IMR-90 (cell line): ENCODE measurements around the gene USP24. TPM values are rescaled to one million over a fixed set of nuclear protein-coding genes. Genes with fewer than 3 reads are reported as not detected.

ENCODE experiments used
- ATAC-seq: fragments of 200-7000 bp; cut with Tn5 transposase; 2 replicates; pipeline ENCODE4 v1.9.1; 2020; ENCODE audit warnings: low read depth, mild to moderate bottlenecking, moderate library complexity
- BruUV-seq: library from RNA; stranded (reverse); fragments of 400-500 nt; replicated peaks from 2 replicates; lab custom pipeline; 2021; lab: Mats Ljungman, UMichigan
- CTCF ChIA-PET: fragments of 300-600 bp; formaldehyde crosslinking; extraction: SDS; loops from one replicate; lab custom pipeline; 2021; ENCODE audit warnings: antibody characterized with exemption; lab: Yijun Ruan, JAX
- POLR2A ChIA-PET: fragments of 300-600 bp; sonication (Branson Sonifier 250); formaldehyde crosslinking; loops from one replicate; lab custom pipeline; 2022; ENCODE audit warnings: antibody characterized with exemption; ENCODE audit not compliant: unreplicated experiment; lab: Charles Lee
- DNase-seq: peaks from one replicate; pipeline ENCODE4 v3.0.0; 2013
- H2AFZ ChIP-seq: replicated peaks from 2 replicates; pipeline ENCODE3; 2013; ENCODE audit warnings: low read length, mild to moderate bottlenecking; ENCODE audit not compliant: poor library complexity
- H2AK5ac ChIP-seq: 2 replicates; pipeline ENCODE4 v1.6.1; 2013; ENCODE audit warnings: low read depth, low read length, inconsistent platforms
- H2AK9ac ChIP-seq: replicated peaks from 2 replicates; pipeline ENCODE3; 2013; ENCODE audit warnings: mild to moderate bottlenecking, low read depth, low read length, moderate library complexity; ENCODE audit not compliant: poor library complexity
- H2BK120ac ChIP-seq: 2 replicates; pipeline ENCODE4 v1.6.1; 2013; ENCODE audit warnings: low read depth, low read length, inconsistent platforms
- H2BK15ac ChIP-seq: 3 replicates; pipeline ENCODE4 v1.6.1; 2013; ENCODE audit warnings: low read depth, low read length, inconsistent platforms
- H2BK20ac ChIP-seq: 2 replicates; pipeline ENCODE4 v1.6.1; 2013; ENCODE audit warnings: low read depth, mild to moderate bottlenecking, inconsistent platforms, low read length, moderate library complexity
- H2BK5ac ChIP-seq: 2 replicates; pipeline ENCODE4 v1.6.1; 2013; ENCODE audit warnings: mild to moderate bottlenecking, low read depth, low read length, inconsistent platforms; ENCODE audit not compliant: poor library complexity, severe bottlenecking
- H3K14ac ChIP-seq: replicated peaks from 2 replicates; pipeline ENCODE4 v1.6.1; 2013; ENCODE audit warnings: low read depth, low read length, inconsistent platforms
- H3K18ac ChIP-seq: 2 replicates; pipeline ENCODE4 v1.6.1; 2013; ENCODE audit warnings: low read depth, low read length, control low read depth
- H3K23ac ChIP-seq: 2 replicates; pipeline ENCODE4 v1.6.1; 2013; ENCODE audit warnings: low read depth, low read length, inconsistent platforms
- H3K27ac ChIP-seq: 2 replicates; pipeline ENCODE4 v1.5.1; 2013; ENCODE audit warnings: mild to moderate bottlenecking, control low read depth, low read length; ENCODE audit not compliant: insufficient read depth
- H3K27me3 ChIP-seq: 2 replicates; pipeline ENCODE4 v1.6.1; 2013; ENCODE audit warnings: low read length; ENCODE audit not compliant: control insufficient read depth, insufficient read depth
- H3K36me3 ChIP-seq: 2 replicates; pipeline ENCODE4 v1.6.1; 2013; ENCODE audit warnings: low read length, mixed read lengths; ENCODE audit not compliant: control insufficient read depth, insufficient read depth
- H3K4ac ChIP-seq: 2 replicates; pipeline ENCODE4 v1.6.1; 2013; ENCODE audit warnings: low read depth, low read length, inconsistent platforms
- H3K4me1 ChIP-seq: 2 replicates; pipeline ENCODE4 v1.6.1; 2013; ENCODE audit warnings: low read length, mixed read lengths; ENCODE audit not compliant: control insufficient read depth, insufficient read depth
- H3K4me2 ChIP-seq: 2 replicates; pipeline ENCODE4 v1.6.1; 2013; ENCODE audit warnings: low read depth, mild to moderate bottlenecking, control low read depth, low read length, moderate library complexity
- H3K4me3 ChIP-seq: 2 replicates; pipeline ENCODE4 v1.5.1; 2013; ENCODE audit warnings: low read depth, mild to moderate bottlenecking, control low read depth, low read length, moderate library complexity; ENCODE audit not compliant: insufficient read depth
- H3K56ac ChIP-seq: 2 replicates; pipeline ENCODE4 v1.6.1; 2013; ENCODE audit warnings: low read length, inconsistent platforms; ENCODE audit not compliant: insufficient read depth; ENCODE audit errors: extremely low read depth
- H3K79me1 ChIP-seq, 2 experiments: 2 replicates each; pipeline ENCODE4 v1.6.1; 2013; ENCODE audit warnings: low read length in 2 of 2, inconsistent platforms in 1 of 2, low read depth in 1 of 2
- H3K9ac ChIP-seq: 2 replicates; pipeline ENCODE4 v1.6.1; 2013; ENCODE audit warnings: low read depth, low read length, control low read depth
- H3K9me1 ChIP-seq: 2 replicates; pipeline ENCODE4 v1.6.1; 2013; ENCODE audit warnings: low read length, inconsistent platforms; ENCODE audit not compliant: insufficient read depth
- H3K9me3 ChIP-seq: 2 replicates; pipeline ENCODE4 v1.6.1; 2013; ENCODE audit warnings: low read length; ENCODE audit not compliant: control insufficient read depth, insufficient read depth
- H4K20me1 ChIP-seq: 2 replicates; pipeline ENCODE4 v1.6.1; 2013; ENCODE audit warnings: low read length, inconsistent platforms; ENCODE audit not compliant: insufficient read depth
- H4K5ac ChIP-seq: 2 replicates; pipeline ENCODE4 v1.6.1; 2013; ENCODE audit warnings: mild to moderate bottlenecking, low read depth, low read length, control low read depth
- H4K8ac ChIP-seq, 2 experiments: 2 replicates each; pipeline ENCODE4 v1.6.1; 2013; ENCODE audit warnings: low read depth in 2 of 2, low read length in 2 of 2, control low read depth in 1 of 2, inconsistent platforms in 1 of 2
- H4K91ac ChIP-seq: 2 replicates; pipeline ENCODE4 v1.6.1; 2013; ENCODE audit warnings: low read depth, low read length, inconsistent platforms; ENCODE audit not compliant: insufficient read depth
- CTCF ChIP-seq: conservative IDR thresholded peaks from 2 replicates; pipeline ENCODE4 v1.5.1; 2012; ENCODE audit warnings: mild to moderate bottlenecking, low read depth, low read length, improper control_type of control experiment
- FOS ChIP-seq: fragments of 150-350 bp; IDR thresholded peaks from 2 replicates; pipeline ENCODE4 v1.6.1; 2016; ENCODE audit warnings: low read depth, low read length
- MAZ ChIP-seq: IDR thresholded peaks from 2 replicates; pipeline ENCODE4 v1.6.1; 2012; ENCODE audit warnings: low read depth, mild to moderate bottlenecking, low read length, improper control_type of control experiment, moderate library complexity, borderline replicate concordance
- NFE2L2 ChIP-seq: fragments of 150-350 bp; IDR thresholded peaks from 2 replicates; pipeline ENCODE4 v1.6.1; 2016; ENCODE audit warnings: low read depth, mild to moderate bottlenecking, low read length
- RCOR1 ChIP-seq: IDR thresholded peaks from 2 replicates; pipeline ENCODE4 v1.6.1; 2012; ENCODE audit warnings: mild to moderate bottlenecking, low read length, improper control_type of control experiment; ENCODE audit not compliant: insufficient replicate concordance
- RFX5 ChIP-seq: IDR thresholded peaks from 2 replicates; pipeline ENCODE4 v1.8.0; 2012; ENCODE audit warnings: low read depth, mild to moderate bottlenecking, low read length, moderate library complexity
- dilution Hi-C: fragments of 300-500 bp; cut with HindIII; formaldehyde crosslinking; loops from one replicate; pipeline ENCODE4 v1.14.3; 2018; ENCODE audit warnings: low sequenced_read_pairs; ENCODE audit not compliant: unreplicated experiment
- in situ Hi-C: fragments of 300-500 bp; cut with MboI; formaldehyde crosslinking; loops from 3 replicates; pipeline ENCODE4 v1.14.3; 2019; ENCODE audit warnings: low sequenced_read_pairs, inconsistent platforms, mixed read lengths
- intact Hi-C: fragments of 100-400 bp; cut with micrococcal nuclease; formaldehyde crosslinking; loops from 2 replicates; pipeline ENCODE4 v1.10.0; 2022
- polyA plus RNA-seq, 3 experiments: library from polyadenylated mRNA; depleted of rRNA; stranded (reverse); fragments of >200 nt; gene quantifications; 2 replicates each; pipeline ENCODE4 v1.2.3, GENCODE V29; 2012; ENCODE audit warnings: low replicate concordance in 1 of 3
- total RNA-seq: library from RNA; depleted of rRNA; stranded (reverse); fragments of >200 nt; gene quantifications from 2 replicates; pipeline ENCODE4 v1.2.3, GENCODE V29; 2012

Gene USP24
- total and polyA plus RNA-seq, 2 of the 4 experiments (the other 2 are of a cell fraction), result 8.4 to 36.7 TPM

GRCh38 chr1:55246331-55246730, 31.2 kb upstream of the USP24 start:
- ChIA-PET CTCF (interaction anchor here (1.5 kb wide), 1 partner anchor 10 kb away, joined by 4 read pairs; no protein-coding TSS in a partner anchor), POLR2A (no interaction called here)
- Histone ChIP-seq H3K18ac (no peak overlapping the region), H2BK5ac (no peak overlapping the region), H3K27ac (no peak overlapping the region), H3K23ac (no peak overlapping the region), H3K36me3 (no peaks in the 10 kb centered on the region), H3K4me2 (no peak overlapping the region), H3K4me3 (no peak overlapping the region), H2BK15ac (no peak overlapping the region), H4K8ac (no peak overlapping the region), H3K14ac (no peak overlapping the region), H4K20me1 (no peaks in the 10 kb centered on the region), H2AK9ac (no peak overlapping the region), H3K27me3 (no peaks in the 10 kb centered on the region), H4K5ac (no peak overlapping the region), H3K9me3 (no peaks in the 10 kb centered on the region), H2AK5ac (no peak overlapping the region), H2BK120ac (no peak overlapping the region), H3K4me1 (peaks cover 2% of the 10 kb centered on the region; the same call in 1 of the 2 replicates), H3K9ac (no peak overlapping the region), H3K56ac (no peak overlapping the region), H4K91ac (no peak overlapping the region), H3K4ac (no peak overlapping the region), H2AFZ (no peak overlapping the region), H3K9me1 (no peaks in the 10 kb centered on the region; the same call in 1 of the 2 replicates), H3K79me1 (no peaks in the 10 kb centered on the region), H2BK20ac (no peak overlapping the region)
- no TSS peak for BruUV-seq
- TF ChIP-seq RFX5 (no peak), CTCF (no peak), RCOR1 (no peak), MAZ (no peak), FOS (no peak), NFE2L2 (no peak)
- in situ Hi-C loops, result no loop called here
- dilution Hi-C loops, result no loop called here
- intact Hi-C loops, result no loop called here
- ATAC-seq (no peak), DNase-seq (no peak)
